ENCODE data around the gene KRT15. TPM values are rescaled to one million over a fixed set of nuclear protein-coding genes. Genes with fewer than 3 reads are reported as not detected.
A peak's percentile ranks its signal among the peaks of the same experiment; 100 is the strongest.

Gene KRT15
- total and polyA plus RNA-seq, 9 of the 15 experiments (the other 6 are each of a cell fraction or from before 2014, with no cell fraction given), result 0.28 to 4.4 (median 0.56) TPM

DNA sequence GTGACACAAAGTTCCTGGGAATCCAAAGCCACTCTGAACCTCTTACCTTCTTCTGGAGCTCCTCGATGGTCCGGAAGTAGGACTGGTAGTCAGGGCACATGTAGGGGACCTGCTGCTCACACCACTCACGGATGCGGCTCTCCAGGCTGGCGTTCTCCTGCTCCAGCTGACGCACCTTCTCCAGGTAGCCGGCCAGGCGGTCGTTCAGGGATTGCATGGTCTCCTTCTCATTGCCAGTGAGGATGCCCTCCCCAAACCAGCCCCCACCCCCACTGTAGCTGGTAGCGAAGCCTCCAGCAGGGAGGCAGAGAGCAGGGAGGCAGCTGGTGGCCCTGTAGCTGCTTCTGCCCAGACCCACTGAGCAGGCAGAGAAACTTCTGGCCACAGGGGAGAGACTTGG is 38.1 kb downstream of the KRT15 start:
- Histone ChIP-seq H2AFZ (ENCODE audit: low read depth, low read length) (no peak overlapping the region), H3K79me2 (ENCODE audit: control insufficient read depth, insufficient read depth, low read length) (no peaks in the 10 kb centered on the region), H3K9me1 (ENCODE audit: control insufficient read depth, insufficient read depth, low read length) (no peaks in the 10 kb centered on the region), H4K20me1 (replicated peaks; ENCODE audit: control insufficient read depth, insufficient read depth, low read length) (peaks cover 12% of the 10 kb centered on the region), H3K27me3 (ENCODE audit: control insufficient read depth in 2 of 2, insufficient read depth in 2 of 2, low read length in 2 of 2) (peaks cover 17 to 70% of the 10 kb centered on the region in 2 experiments), H3K4me2 (ENCODE audit: insufficient read depth, low read length) (no peak overlapping the region), H3K4me1 (replicated peaks in 1 of 2; ENCODE audit: control insufficient read depth in 2 of 2, insufficient read depth in 2 of 2, low read length in 2 of 2) (peaks cover 8 to 9% of the 10 kb centered on the region in 2 experiments; a peak in 3 of 5 replicates), H3K36me3 (ENCODE audit: control insufficient read depth, insufficient read depth, low read length) (no peaks in the 10 kb centered on the region), H3K27ac (ENCODE audit: extremely low read depth, low read depth, low read length) (no peak overlapping the region), H3K9ac (ENCODE audit: insufficient read depth in 1 of 2, low read depth in 2 of 2, low read length in 2 of 2) (no peak overlapping the region), H3K4me3 (no peak overlapping the region), H3K9me3 (replicated peaks; ENCODE audit: control insufficient read depth, insufficient read depth, low read depth, low read length) (no peaks in the 10 kb centered on the region)
- ChIA-PET CTCF (ENCODE audit: low intra/inter-chr PET ratio) (no interaction called here), POLR2A (no interaction called here)
- BruUV-seq (replicated peaks), result no TSS peak
- in situ Hi-C loops (cut with MboI) (no loop called here), intact Hi-C loops (cut with micrococcal nuclease) (loop anchor here (10.0 kb wide), 1 partner anchor 184 kb away; no protein-coding TSS in a partner anchor)
- FAIRE-seq (no peak), ATAC-seq (no peak), DNase-seq (ENCODE audit: extremely low read depth in 1 of 4, low spot score in 3 of 4) (no peak)
- WGBS (ENCODE audit: insufficient coverage, low coverage, missing lambda C conversion rate), result 0% methylated on average over 5 of the region's 10 CpGs
- TF ChIP-seq HOXB6 (CRISPR knock-in tag; IDR thresholded peaks at IDR 0.05; ENCODE audit: borderline replicate concordance), result no peak
- TF ChIP-seq, protein P1, sequence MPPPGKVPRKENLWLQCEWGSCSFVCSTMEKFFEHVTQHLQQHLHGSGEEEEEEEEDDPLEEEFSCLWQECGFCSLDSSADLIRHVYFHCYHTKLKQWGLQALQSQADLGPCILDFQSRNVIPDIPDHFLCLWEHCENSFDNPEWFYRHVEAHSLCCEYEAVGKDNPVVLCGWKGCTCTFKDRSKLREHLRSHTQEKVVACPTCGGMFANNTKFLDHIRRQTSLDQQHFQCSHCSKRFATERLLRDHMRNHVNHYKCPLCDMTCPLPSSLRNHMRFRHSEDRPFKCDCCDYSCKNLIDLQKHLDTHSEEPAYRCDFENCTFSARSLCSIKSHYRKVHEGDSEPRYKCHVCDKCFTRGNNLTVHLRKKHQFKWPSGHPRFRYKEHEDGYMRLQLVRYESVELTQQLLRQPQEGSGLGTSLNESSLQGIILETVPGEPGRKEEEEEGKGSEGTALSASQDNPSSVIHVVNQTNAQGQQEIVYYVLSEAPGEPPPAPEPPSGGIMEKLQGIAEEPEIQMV (tag; conservative IDR thresholded peaks at IDR 0.05; ENCODE audit: low read depth), result no peak

DNA sequence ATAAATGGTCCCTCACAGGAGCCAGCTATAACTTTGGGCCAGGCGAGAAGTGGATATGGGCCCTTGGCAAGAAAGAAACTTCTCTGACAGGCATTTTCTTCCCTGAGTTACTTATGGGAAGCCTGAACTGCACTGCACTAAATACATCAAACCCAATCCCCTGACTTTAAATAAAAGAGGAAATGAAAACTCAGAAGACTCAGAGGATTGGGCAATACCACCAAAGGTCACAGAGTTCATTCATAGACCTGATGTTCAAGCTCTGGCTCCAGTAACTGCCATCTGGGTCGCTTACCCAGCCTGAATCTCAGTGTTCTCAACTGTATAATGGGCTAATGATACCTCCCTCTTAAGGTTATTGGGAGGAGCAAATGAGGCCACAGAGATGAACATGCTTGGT is 38.6 kb downstream of the KRT15 start:
- H3K9me1 ChIP-seq (ENCODE audit: control insufficient read depth, insufficient read depth, low read length), result no peaks in the 10 kb centered on the region
- POLR2A ChIA-PET, result no interaction called here
- no peak for FAIRE-seq
- DNase-seq (ENCODE audit: extremely low read depth in 1 of 4, low spot score in 3 of 4), result no peak
- no peaks in the 10 kb centered on the region for H3K79me2 ChIP-seq (ENCODE audit: control insufficient read depth, insufficient read depth, low read length)
- no peak overlapping the region for H3K9ac ChIP-seq (ENCODE audit: insufficient read depth in 1 of 2, low read depth in 2 of 2, low read length in 2 of 2)
- H3K4me3 ChIP-seq, result no peak overlapping the region
- peaks cover 17 to 75% of the 10 kb centered on the region in 2 experiments for H3K27me3 ChIP-seq (ENCODE audit: control insufficient read depth in 2 of 2, insufficient read depth in 2 of 2, low read length in 2 of 2)
- CTCF ChIA-PET (ENCODE audit: low intra/inter-chr PET ratio), result no interaction called here
- ATAC-seq, result no peak
- H2AFZ ChIP-seq (ENCODE audit: low read depth, low read length), result no peak overlapping the region
- in situ Hi-C loops (cut with MboI) (no loop called here), intact Hi-C loops (cut with micrococcal nuclease) (loop anchor here (10.0 kb wide), 1 partner anchor 185 kb away; no protein-coding TSS in a partner anchor)
- no peak overlapping the region for H3K27ac ChIP-seq (ENCODE audit: extremely low read depth, low read depth, low read length)
- H3K36me3 ChIP-seq (ENCODE audit: control insufficient read depth, insufficient read depth, low read length), result no peaks in the 10 kb centered on the region
- no TSS peak for BruUV-seq (replicated peaks)
- 4% methylated on average over 2 of the region's 2 CpGs for WGBS (ENCODE audit: insufficient coverage, low coverage, missing lambda C conversion rate)
- H3K4me1 ChIP-seq (replicated peaks in 1 of 2; ENCODE audit: control insufficient read depth in 2 of 2, insufficient read depth in 2 of 2, low read length in 2 of 2), result peaks cover 8 to 9% of the 10 kb centered on the region in 2 experiments; a peak in 3 of 5 replicates
- H3K9me3 ChIP-seq (replicated peaks; ENCODE audit: control insufficient read depth, insufficient read depth, low read depth, low read length), result no peaks in the 10 kb centered on the region
- H4K20me1 ChIP-seq (replicated peaks; ENCODE audit: control insufficient read depth, insufficient read depth, low read length), result peaks cover 12% of the 10 kb centered on the region
- TF ChIP-seq RBM25 (IDR thresholded peaks at IDR 0.05; ENCODE audit: low read depth, low read length, severe bottlenecking) (peak; percentile 46), ZEB2 (IDR thresholded peaks at IDR 0.05) (no peak), FOSL1 (tag; conservative IDR thresholded peaks at IDR 0.05) (no peak), SPI1 (IDR thresholded peaks at IDR 0.05; ENCODE audit: borderline replicate concordance, low read depth, low read length) (0 out of 2 replicates have a peak, but pooled peaks have one; percentile 19), CC2D1A (IDR thresholded peaks at IDR 0.05) (no peak)
- TF ChIP-seq, protein P2, sequence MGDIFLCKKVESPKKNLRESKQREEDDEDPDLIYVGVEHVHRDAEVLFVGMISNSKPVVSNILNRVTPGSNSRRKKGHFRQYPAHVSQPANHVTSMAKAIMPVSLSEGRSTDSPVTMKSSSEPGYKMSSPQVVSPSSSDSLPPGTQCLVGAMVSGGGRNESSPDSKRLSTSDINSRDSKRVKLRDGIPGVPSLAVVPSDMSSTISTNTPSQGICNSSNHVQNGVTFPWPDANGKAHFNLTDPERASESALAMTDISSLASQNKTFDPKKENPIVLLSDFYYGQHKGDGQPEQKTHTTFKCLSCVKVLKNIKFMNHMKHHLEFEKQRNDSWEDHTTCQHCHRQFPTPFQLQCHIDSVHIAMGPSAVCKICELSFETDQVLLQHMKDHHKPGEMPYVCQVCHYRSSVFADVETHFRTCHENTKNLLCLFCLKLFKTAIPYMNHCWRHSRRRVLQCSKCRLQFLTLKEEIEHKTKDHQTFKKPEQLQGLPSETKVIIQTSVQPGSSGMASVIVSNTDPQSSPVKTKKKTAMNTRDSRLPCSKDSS (IDR thresholded peaks at IDR 0.05; ENCODE audit: low read depth, partially characterized antibody), result no peak
- TF ChIP-seq, protein P3, sequence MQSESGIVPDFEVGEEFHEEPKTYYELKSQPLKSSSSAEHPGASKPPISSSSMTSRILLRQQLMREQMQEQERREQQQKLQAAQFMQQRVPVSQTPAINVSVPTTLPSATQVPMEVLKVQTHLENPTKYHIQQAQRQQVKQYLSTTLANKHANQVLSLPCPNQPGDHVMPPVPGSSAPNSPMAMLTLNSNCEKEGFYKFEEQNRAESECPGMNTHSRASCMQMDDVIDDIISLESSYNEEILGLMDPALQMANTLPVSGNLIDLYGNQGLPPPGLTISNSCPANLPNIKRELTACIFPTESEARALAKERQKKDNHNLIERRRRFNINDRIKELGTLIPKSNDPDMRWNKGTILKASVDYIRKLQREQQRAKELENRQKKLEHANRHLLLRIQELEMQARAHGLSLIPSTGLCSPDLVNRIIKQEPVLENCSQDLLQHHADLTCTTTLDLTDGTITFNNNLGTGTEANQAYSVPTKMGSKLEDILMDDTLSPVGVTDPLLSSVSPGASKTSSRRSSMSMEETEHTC (IDR thresholded peaks at IDR 0.05), result no peak
- H3K4me2 ChIP-seq (ENCODE audit: insufficient read depth, low read length), result no peak overlapping the region
